HepG2 (cell line): ENCODE data around the gene KIF20A. TPM values are rescaled to one million over a fixed set of nuclear protein-coding genes. Genes with fewer than 3 reads are reported as not detected.

ENCODE experiments used
- ATF2 ChIP-seq: sonication (generic); formaldehyde crosslinking; IDR thresholded peaks from 2 replicates; pipeline ENCODE4 v1.4.0; 2020; ENCODE audit warnings: missing genetic modification reagents
- BRCA1 ChIP-seq: sonication (generic); formaldehyde crosslinking; IDR thresholded peaks from 2 replicates; pipeline ENCODE4 v1.4.0; 2020; ENCODE audit warnings: missing genetic modification reagents
- FOXJ3 ChIP-seq: sonication (generic); formaldehyde crosslinking; IDR thresholded peaks from 2 replicates; pipeline ENCODE4 v1.4.0; 2020; ENCODE audit warnings: missing genetic modification reagents, mild to moderate bottlenecking, borderline replicate concordance
- GRHL1 ChIP-seq: sonication (generic); formaldehyde crosslinking; conservative IDR thresholded peaks from 2 replicates; pipeline ENCODE4 v1.8.0; 2022; ENCODE audit warnings: missing genetic modification reagents
- HES4 ChIP-seq: sonication (generic); formaldehyde crosslinking; IDR thresholded peaks from 2 replicates; pipeline ENCODE4 v1.9.0; 2021; ENCODE audit warnings: mild to moderate bottlenecking, missing genetic modification reagents, borderline replicate concordance
- HOXA7 ChIP-seq: sonication (generic); formaldehyde crosslinking; IDR thresholded peaks from 2 replicates; pipeline ENCODE4 v1.8.1; 2022; ENCODE audit warnings: mild to moderate bottlenecking, missing genetic modification reagents, moderate library complexity
- KLF13 ChIP-seq: sonication (generic); formaldehyde crosslinking; IDR thresholded peaks from 2 replicates; pipeline ENCODE4 v1.4.0; 2020; ENCODE audit warnings: mild to moderate bottlenecking, missing genetic modification reagents
- KLF9 ChIP-seq: IDR thresholded peaks from 2 replicates; pipeline ENCODE4 v1.6.1; 2016; ENCODE audit warnings: low read depth
- MBNL3 ChIP-seq: fragments of 250-450 bp; sonication (Bioruptor Pico); conservative IDR thresholded peaks from 2 replicates; pipeline ENCODE4 v1.8.0; 2022; ENCODE audit warnings: mild to moderate bottlenecking, inconsistent platforms
- REL ChIP-seq: sonication (generic); formaldehyde crosslinking; conservative IDR thresholded peaks from 2 replicates; pipeline ENCODE4 v1.8.0; 2022; ENCODE audit warnings: mild to moderate bottlenecking, missing genetic modification reagents, moderate library complexity
- SMARCE1 ChIP-seq: fragments of 450-650 bp; IDR thresholded peaks from 2 replicates; pipeline ENCODE4 v1.6.1; 2017; ENCODE audit warnings: borderline replicate concordance
- TCF7L2 ChIP-seq: IDR thresholded peaks from 2 replicates; pipeline ENCODE4 v1.6.1; 2011; ENCODE audit warnings: mild to moderate bottlenecking, low read depth, low read length, moderate library complexity
- TSC22D2 ChIP-seq: sonication (generic); formaldehyde crosslinking; IDR thresholded peaks from 2 replicates; pipeline ENCODE4 v1.5.1; 2020; ENCODE audit warnings: missing genetic modification reagents, mild to moderate bottlenecking, borderline replicate concordance
- UBTF ChIP-seq: sonication (generic); formaldehyde crosslinking; IDR thresholded peaks from 2 replicates; pipeline ENCODE4 v1.4.0; 2020; ENCODE audit warnings: mild to moderate bottlenecking, missing genetic modification reagents
- ZBTB2 ChIP-seq: sonication (generic); formaldehyde crosslinking; IDR thresholded peaks from 2 replicates; pipeline ENCODE4 v1.8.0; 2022; ENCODE audit warnings: low read depth, missing genetic modification reagents
- ZMYM3 ChIP-seq: sonication (generic); formaldehyde crosslinking; IDR thresholded peaks from 2 replicates; pipeline ENCODE4 v1.5.1; 2020; ENCODE audit warnings: mild to moderate bottlenecking, missing genetic modification reagents
- ZNF17 ChIP-seq: sonication (generic); formaldehyde crosslinking; IDR thresholded peaks from 2 replicates; pipeline ENCODE4 v1.5.0; 2020; ENCODE audit warnings: mild to moderate bottlenecking, missing genetic modification reagents
- ZNF230 ChIP-seq: sonication (generic); formaldehyde crosslinking; IDR thresholded peaks from 2 replicates; pipeline ENCODE4 v1.4.0; 2020; ENCODE audit warnings: mild to moderate bottlenecking, missing genetic modification reagents
- ZNF3 ChIP-seq: IDR thresholded peaks from 2 replicates; pipeline ENCODE4 v1.7.0; 2017; ENCODE audit warnings: inconsistent platforms
- ZNF414 ChIP-seq: sonication (generic); formaldehyde crosslinking; IDR thresholded peaks from 2 replicates; pipeline ENCODE4 v1.5.0; 2020; ENCODE audit warnings: missing genetic modification reagents
- ZNF562 ChIP-seq: sonication (generic); formaldehyde crosslinking; IDR thresholded peaks from 2 replicates; pipeline ENCODE4 v1.8.0; 2022; ENCODE audit warnings: missing genetic modification reagents, borderline replicate concordance
- ZNF567 ChIP-seq: sonication (generic); formaldehyde crosslinking; IDR thresholded peaks from 2 replicates; pipeline ENCODE4 v1.8.1; 2023; ENCODE audit warnings: mild to moderate bottlenecking, missing genetic modification reagents, borderline replicate concordance
- ZZZ3 ChIP-seq: sonication (generic); formaldehyde crosslinking; IDR thresholded peaks from 2 replicates; pipeline ENCODE4 v1.4.0; 2020; ENCODE audit warnings: missing genetic modification reagents, mild to moderate bottlenecking, borderline replicate concordance
- polyA plus RNA-seq, 8 experiments: library from polyadenylated mRNA; depleted of rRNA in 3 of 8; stranded (reverse) in 7 of 8; unstranded in 1 of 8; fragments of >200 nt; fragmentation: Illumina TruSeq in 4 of 8; extraction: Trizol in 4 of 8; gene quantifications; 2 replicates each; pipeline versions ENCODE4 v1.2.1 to v1.2.3, GENCODE V29; 2011 to 2016; ENCODE audit warnings: low read depth in 4 of 8, missing spikeins in 1 of 8, mixed read lengths in 1 of 8; ENCODE audit not compliant: insufficient read depth in 1 of 8
- total RNA-seq, 5 experiments: library from RNA; depleted of rRNA; stranded (reverse); fragments of >200 nt; fragmentation: Illumina TruSeq; extraction: Trizol; gene quantifications; 2 replicates each; pipeline ENCODE4 v1.2.3, GENCODE V29; 2016; ENCODE audit warnings: low read depth in 1 of 5

KIF20A gene
- total and polyA plus RNA-seq, 2 of the 13 experiments (the other 11 are each of a cell fraction or from before 2014, with no cell fraction given) = 17.1 to 66.8 TPM

- TF ChIP-seq BRCA1 (CRISPR knock-in tag) (0 out of 2 replicates have a peak, but pooled peaks have one; percentile 1), ZNF414 (CRISPR knock-in tag) (no peak), ZNF3 (no peak), SMARCE1 (no peak), HOXA7 (CRISPR knock-in tag) (no peak), HES4 (CRISPR knock-in tag) (0 out of 2 replicates have a peak, but pooled peaks have one; percentile 14), ZNF562 (CRISPR knock-in tag) (no peak), GRHL1 (CRISPR knock-in tag) (no peak), REL (CRISPR knock-in tag) (0 out of 2 replicates have a peak, but pooled peaks have one; percentile 35), ZNF17 (CRISPR knock-in tag) (no peak), UBTF (CRISPR knock-in tag) (0 out of 2 replicates have a peak, but pooled peaks have one; percentile 35), FOXJ3 (CRISPR knock-in tag) (no peak; the same call in 1 of the 2 replicates), ZNF567 (CRISPR knock-in tag) (peak; percentile 42; the same call in 1 of the 2 replicates), ZBTB2 (CRISPR knock-in tag) (no peak), ZNF230 (CRISPR knock-in tag) (no peak; the same call in 1 of the 2 replicates), MBNL3 (no peak), ATF2 (CRISPR knock-in tag) (peak; percentile 17; the same call in 1 of the 2 replicates), ZMYM3 (CRISPR knock-in tag) (no peak), ZZZ3 (no peak), TSC22D2 (no peak), KLF13 (CRISPR knock-in tag) (no peak), TCF7L2 (no peak), KLF9 (CRISPR knock-in tag) (no peak)
These were observed at the start of gene KIF20A, which contains the start of gene BRD8 (continued) for GRCh38 chr5:138178516-138179276.
